H1 (cell line): ENCODE data around the gene ARCN1. TPM values are rescaled to one million over a fixed set of nuclear protein-coding genes. Genes with fewer than 3 reads are reported as not detected.

ENCODE experiments used
- CTCF ChIA-PET: fragments of 300-600 bp; sonication (Branson Sonifier 250); formaldehyde crosslinking; loops from one replicate; lab custom pipeline; 2021; ENCODE audit not compliant: partially characterized antibody; lab: Charles Lee
- POLR2A ChIA-PET: fragments of 300-600 bp; sonication (Branson Sonifier 250); formaldehyde crosslinking; loops from one replicate; lab custom pipeline; 2021; ENCODE audit warnings: inconsistent platforms; ENCODE audit not compliant: partially characterized antibody; lab: Charles Lee
- DNase-seq, 2 experiments: peaks; one replicate each; pipeline versions ENCODE4 v3.0.0 to v3.0.0-alpha.2; 2010 to 2022; ENCODE audit warnings: low spot score in 2 of 2, low read depth in 1 of 2, mixed read lengths in 1 of 2
- FAIRE-seq: peaks from 2 replicates; lab custom pipeline; 2011; peaks lifted over from hg19 to GRCh38; lab: Jason Lieb, UNC
- H2AFZ ChIP-seq: 2 replicates; pipeline ENCODE4 v1.8.1; 2012; ENCODE audit warnings: low read length, inconsistent platforms
- H2AK5ac ChIP-seq: 2 replicates; pipeline ENCODE4 v1.6.1; 2013; ENCODE audit warnings: low read depth, low read length
- H2BK120ac ChIP-seq: replicated peaks from 2 replicates; pipeline ENCODE3; 2013; ENCODE audit warnings: low read depth, low read length, inconsistent platforms
- H2BK12ac ChIP-seq: 2 replicates; pipeline ENCODE4 v1.6.1; 2013; ENCODE audit warnings: low read depth, low read length
- H2BK15ac ChIP-seq: 2 replicates; pipeline ENCODE4 v1.6.1; 2013; ENCODE audit warnings: low read length
- H2BK20ac ChIP-seq: 2 replicates; pipeline ENCODE4 v1.6.1; 2013; ENCODE audit warnings: low read length
- H2BK5ac ChIP-seq: 2 replicates; pipeline ENCODE4 v1.6.1; 2013; ENCODE audit warnings: low read depth, low read length
- H3K14ac ChIP-seq: 2 replicates; pipeline ENCODE4 v1.6.1; 2013; ENCODE audit warnings: inconsistent platforms; ENCODE audit not compliant: insufficient read length
- H3K18ac ChIP-seq: 2 replicates; pipeline ENCODE4 v1.6.1; 2013; ENCODE audit warnings: low read length; ENCODE audit errors: extremely low read depth
- H3K23ac ChIP-seq: 2 replicates; pipeline ENCODE4 v1.6.1; 2013; ENCODE audit warnings: inconsistent platforms; ENCODE audit not compliant: insufficient read length
- H3K23me2 ChIP-seq: 2 replicates; pipeline ENCODE4 v1.6.1; 2013; ENCODE audit warnings: low read depth, low read length
- H3K27ac ChIP-seq: 2 replicates; pipeline ENCODE4 v1.6.1; 2011; ENCODE audit warnings: low read depth, low read length, inconsistent platforms
- H3K27me3 ChIP-seq, 4 experiments: replicated peaks in 1 of 4; 1 replicate in 1 of 4; 2 replicates in 3 of 4; pipeline versions ENCODE4 v1.6.1 to v1.8.1; 2011 to 2013; ENCODE audit warnings: low read length in 3 of 4, mild to moderate bottlenecking in 3 of 4, inconsistent platforms in 2 of 4, mixed read lengths in 2 of 4, moderate library complexity in 1 of 4; ENCODE audit not compliant: control insufficient read depth in 3 of 4, insufficient read depth in 3 of 4; ENCODE audit errors: extremely low read depth in 1 of 4
- H3K36me3 ChIP-seq, 4 experiments: 2 replicates each; pipeline versions ENCODE4 v1.6.1 to v1.8.1; 2011 to 2013; ENCODE audit warnings: mild to moderate bottlenecking in 4 of 4, low read length in 3 of 4, moderate library complexity in 2 of 4, control low read depth in 1 of 4, inconsistent platforms in 1 of 4; ENCODE audit not compliant: insufficient read depth in 4 of 4, control insufficient read depth in 2 of 4
- H3K4ac ChIP-seq: replicated peaks from 2 replicates; pipeline ENCODE3; 2013; ENCODE audit warnings: low read length, low read depth, mixed read lengths, inconsistent platforms; ENCODE audit not compliant: insufficient read length
- H3K4me1 ChIP-seq, 4 experiments: replicated peaks in 1 of 4; 1 replicate in 1 of 4; 2 replicates in 3 of 4; pipeline versions ENCODE4 v1.6.1 to v1.8.1; 2011 to 2013; ENCODE audit warnings: low read length in 3 of 4, inconsistent platforms in 2 of 4, mixed read lengths in 1 of 4; ENCODE audit not compliant: insufficient read depth in 4 of 4, control insufficient read depth in 3 of 4
- H3K4me2 ChIP-seq, 2 experiments: 2 replicates each; pipeline versions ENCODE4 v1.6.1 to v1.8.1; 2011 to 2013; ENCODE audit warnings: low read depth in 2 of 2, low read length in 2 of 2, control low read depth in 1 of 2, inconsistent platforms in 1 of 2, mild to moderate bottlenecking in 1 of 2; ENCODE audit not compliant: insufficient read depth in 1 of 2
- H3K4me3 ChIP-seq, 4 experiments: fragments of 200-600, 300-600 bp in 1 of 4; sonication (generic), shearing (Covaris generic), sonication (Bioruptor Twin) in 1 of 4; 2 replicates each; pipeline versions ENCODE4 v1.5.1 to v1.8.1; 2011 to 2016; ENCODE audit warnings: low read length in 4 of 4, low read depth in 3 of 4, control low read depth in 2 of 4, inconsistent platforms in 2 of 4, mild to moderate bottlenecking in 2 of 4, mixed read lengths in 1 of 4, moderate library complexity in 1 of 4; ENCODE audit not compliant: insufficient read depth in 2 of 4; ENCODE audit errors: extremely low read depth in 1 of 4
- H3K56ac ChIP-seq: replicated peaks from 2 replicates; pipeline ENCODE3; 2013; ENCODE audit warnings: low read depth, mild to moderate bottlenecking, mixed read lengths, low read length, inconsistent platforms; ENCODE audit not compliant: insufficient read length
- H3K79me1 ChIP-seq: 2 replicates; pipeline ENCODE4 v1.6.1; 2013; ENCODE audit warnings: low read depth, low read length, control low read depth
- H3K79me2 ChIP-seq, 2 experiments: 2 replicates each; pipeline versions ENCODE4 v1.6.1 to v1.8.1; 2012 to 2013; ENCODE audit warnings: low read length in 2 of 2, mild to moderate bottlenecking in 2 of 2, inconsistent platforms in 1 of 2; ENCODE audit not compliant: insufficient read depth in 2 of 2, control insufficient read depth in 1 of 2
- H3K9ac ChIP-seq, 4 experiments: replicated peaks in 1 of 4; 1 replicate in 1 of 4; 2 replicates in 3 of 4; pipeline versions ENCODE4 v1.6.1 to v1.8.1; 2011 to 2013; ENCODE audit warnings: low read depth in 3 of 4, low read length in 3 of 4, control low read depth in 2 of 4, mild to moderate bottlenecking in 2 of 4, moderate library complexity in 2 of 4, inconsistent platforms in 1 of 4; ENCODE audit errors: extremely low read depth in 1 of 4
- H3K9me3 ChIP-seq, 2 experiments: 2 replicates each; pipeline versions ENCODE4 v1.6.1 to v1.8.1; 2012 to 2013; ENCODE audit warnings: mild to moderate bottlenecking in 2 of 2, moderate library complexity in 2 of 2, control low read depth in 1 of 2, inconsistent platforms in 1 of 2, low read depth in 1 of 2, low read length in 1 of 2, mixed read lengths in 1 of 2; ENCODE audit not compliant: insufficient read depth in 2 of 2
- H4K20me1 ChIP-seq, 2 experiments: replicated peaks in 1 of 2; 2 replicates each; pipeline versions ENCODE3 to v1.8.1; 2011 to 2013; ENCODE audit warnings: inconsistent platforms in 2 of 2, low read length in 2 of 2, mild to moderate bottlenecking in 1 of 2; ENCODE audit not compliant: insufficient read depth in 2 of 2, control insufficient read depth in 1 of 2
- H4K5ac ChIP-seq: 2 replicates; pipeline ENCODE4 v1.6.1; 2013; ENCODE audit warnings: low read length, low read depth, mixed read lengths, inconsistent platforms; ENCODE audit not compliant: insufficient read length
- H4K8ac ChIP-seq: 2 replicates; pipeline ENCODE4 v1.8.0; 2013; ENCODE audit warnings: mild to moderate bottlenecking, moderate library complexity, low read length, inconsistent platforms; ENCODE audit not compliant: insufficient read depth; ENCODE audit errors: extremely low read depth
- H4K91ac ChIP-seq: replicated peaks from 2 replicates; pipeline ENCODE3; 2013; ENCODE audit warnings: low read length, mixed read lengths, inconsistent platforms; ENCODE audit not compliant: insufficient read length
- HDAC6 ChIP-seq: IDR thresholded peaks from one replicate; pipeline ENCODE4 v1.7.1; 2012; ENCODE audit warnings: low read depth, mild to moderate bottlenecking, inconsistent platforms, low read length, moderate library complexity
- SIRT6 ChIP-seq: IDR thresholded peaks from one replicate; pipeline ENCODE4 v1.7.1; 2012; ENCODE audit warnings: low read length, inconsistent platforms
- WGBS, 2 experiments: shearing (Covaris generic) in 1 of 2; methylation state at CpG; one replicate each; pipeline versions ENCODE4 v1.1.6 to v1.1.7; 2013 to 2015; ENCODE audit warnings: low lambda C conversion rate in 2 of 2, mixed read lengths in 2 of 2, inconsistent platforms in 1 of 2, low coverage in 1 of 2, missing lambda C conversion rate in 1 of 2; ENCODE audit not compliant: insufficient replicate concordance in 2 of 2, insufficient coverage in 1 of 2, insufficient read length in 1 of 2; ENCODE audit errors: extremely low coverage in 1 of 2, missing lambda C conversion rate in 1 of 2; 5-methylcytosine and 5-hydroxymethylcytosine counted together
- polyA plus RNA-seq, 7 experiments: library from polyadenylated mRNA; depleted of rRNA in 3 of 7; stranded (reverse) in 5 of 7; unstranded in 2 of 7; fragments of >200 nt in 5 of 7; fragments of 200-250 nt in 2 of 7; gene quantifications; 1 replicate in 5 of 7; 2 replicates in 1 of 7; 4 replicates in 1 of 7; pipeline versions ENCODE4 v1.2.1 to v1.2.3, GENCODE V29; 2011 to 2013; ENCODE audit warnings: missing spikeins in 2 of 7, mixed read lengths in 2 of 7
- total RNA-seq: library from RNA; stranded (reverse); fragmentation: NEBNext Ultra II Directional; extraction: Animal tissue kit (Norgen Biotek cat#: 25700); gene quantifications from 2 replicates; pipeline ENCODE4 v1.2.1, GENCODE V29; 2021

The ARCN1 gene
- total and polyA plus RNA-seq, 2 of the 8 experiments (the other 6 are each of a cell fraction or from before 2014, with no cell fraction given) = 132 to 146 TPM

- Histone ChIP-seq H2BK12ac (no peak overlapping the region), H3K79me1 (peaks cover 5% of the 10 kb centered on the region; the same call in 1 of the 2 replicates), H2AK5ac (no peak overlapping the region), H3K14ac (no peak overlapping the region), H3K27me3 (no peaks in the 10 kb centered on the region; a peak in 2 of 7 replicates), H4K91ac (no peak overlapping the region), H3K27ac (no peak overlapping the region), H3K79me2 (no peaks in the 10 kb centered on the region), H2BK20ac (no peak overlapping the region), H3K4me2 (peak overlapping the region; percentile 72 to 97), H4K8ac (no peak overlapping the region), H3K23me2 (peaks cover 8% of the 10 kb centered on the region), H2BK15ac (no peak overlapping the region), H3K4me3 (peak overlapping the region; percentile 83 to 95 (median 94); a peak in 6 of 8 replicates), H3K9ac (no peak overlapping the region), H2BK5ac (no peak overlapping the region), H4K5ac (no peak overlapping the region), H3K23ac (no peak overlapping the region), H3K4me1 (peaks cover 0 to 14% (median 8%) of the 10 kb centered on the region in 4 experiments; a peak in 5 of 7 replicates), H3K18ac (no peak overlapping the region), H3K4ac (no peak overlapping the region), H2AFZ (no peak overlapping the region), H3K56ac (no peak overlapping the region), H4K20me1 (peaks cover 0 to 1% of the 10 kb centered on the region in 2 experiments), H3K36me3 (no peaks in the 10 kb centered on the region; a peak in 1 of 8 replicates), H3K9me3 (no peaks in the 10 kb centered on the region), H2BK120ac (no peak overlapping the region)
- WGBS, 2 experiments = 83% methylated on average over 10 of the region's 10 CpGs; no CpG with 5 or more reads in 1 of the 2 experiments
- DNase-seq (no peak), FAIRE-seq (no peak)
- ChIA-PET CTCF (no interaction called here), POLR2A (interaction anchor here (1.0 to 1.4 kb wide), 2 partner anchors 9 to 13 kb away, joined by 3 read pairs; no protein-coding TSS in a partner anchor)
- TF ChIP-seq SIRT6 (no peak), HDAC6 (no peak)
These were observed 40.1 kb upstream of the ARCN1 start for GRCh38 chr11:118532091-118532490.
